ENCODE data around the gene TSPAN32.

- no peak for TF ChIP-seq POLR2A (IDR thresholded peaks at IDR 0.05)
- TF ChIP-seq CTCF (IDR thresholded peaks at IDR 0.05 in 4 of 5, conservative IDR thresholded peaks at IDR 0.05 in 1 of 5): no peak
Measured at GRCh38 chr11:2270322-2271076, 31.3 kb upstream of the TSPAN32 start, which contains the start of gene ASCL2.
